ENCODE results near the gene FAR1.

GRCh38 chr11:13777341-13777985, 109.0 kb downstream of the FAR1 start:
- TF ChIP-seq CTCF (IDR thresholded peaks at IDR 0.05), result no peak
- TF ChIP-seq POLR2A (IDR thresholded peaks at IDR 0.05), result no peak
